ENCODE data around the gene GREM1. TPM values are rescaled to one million over a fixed set of nuclear protein-coding genes. Genes with fewer than 3 reads are reported as not detected.

GREM1 gene
- total and polyA plus RNA-seq, 2 of the 8 experiments (the other 6 are each of a cell fraction or from before 2014, with no cell fraction given) = 0.12 to 1.1 TPM

DNA sequence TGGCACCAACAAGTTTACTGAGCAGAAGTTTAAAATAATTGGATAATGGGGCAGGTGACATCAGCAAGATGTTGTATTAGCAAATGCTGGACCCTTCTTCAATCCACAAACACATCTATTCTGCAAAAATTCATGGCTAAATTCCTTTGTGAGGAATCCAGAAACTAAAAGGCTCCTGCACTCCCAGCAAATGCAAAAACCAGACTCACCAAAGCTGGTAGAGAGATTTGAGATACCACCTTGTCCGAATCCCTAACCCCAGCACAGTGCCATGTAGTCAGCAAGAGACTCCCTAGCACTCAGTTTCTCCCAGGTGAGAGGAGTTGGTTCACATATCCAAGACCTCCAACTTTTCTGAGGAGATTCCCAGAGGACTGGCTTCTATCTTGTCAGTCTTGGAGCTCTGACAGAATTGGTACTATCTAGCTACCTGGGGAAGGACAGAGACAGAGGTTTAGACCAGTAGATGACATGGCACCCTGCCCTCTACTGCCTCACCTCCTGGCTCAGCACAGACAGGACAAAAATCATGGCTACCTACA is 21.8 kb downstream of the GREM1 start:
- no peak overlapping the region for H2BK120ac ChIP-seq (replicated peaks; ENCODE audit: low read depth, low read length)
- H3K27ac ChIP-seq (ENCODE audit: low read depth, low read length) = no peak overlapping the region
- no peak overlapping the region for H2BK5ac ChIP-seq (ENCODE audit: low read depth, low read length)
- H2BK12ac ChIP-seq (ENCODE audit: low read depth, low read length) = no peak overlapping the region
- H2AK5ac ChIP-seq (ENCODE audit: low read depth, low read length) = no peak overlapping the region
- H2BK20ac ChIP-seq (ENCODE audit: low read length) = no peak overlapping the region
- ChIA-PET CTCF (ENCODE audit: partially characterized antibody) (interaction anchor here (1.5 kb wide), 1 partner anchor 104 kb away, joined by 4 read pairs; no protein-coding TSS in a partner anchor), POLR2A (ENCODE audit: partially characterized antibody) (no interaction called here)
- 0 out of 4 replicates have a peak, but pooled peaks cover 0 to 2% of the 10 kb centered on the region in 2 experiments for H3K9me3 ChIP-seq (ENCODE audit: insufficient read depth in 2 of 2, low read depth in 1 of 2, low read length in 1 of 2)
- no peak overlapping the region for H4K91ac ChIP-seq (replicated peaks; ENCODE audit: insufficient read length, low read length)
- no peak for DNase-seq (ENCODE audit: low read depth in 1 of 2, low spot score in 2 of 2)
- H4K20me1 ChIP-seq (replicated peaks in 1 of 2; ENCODE audit: control insufficient read depth in 1 of 2, insufficient read depth in 2 of 2, low read length in 2 of 2) = no peaks in the 10 kb centered on the region
- H3K79me2 ChIP-seq (ENCODE audit: control insufficient read depth in 1 of 2, insufficient read depth in 2 of 2, low read length in 2 of 2) = no peaks in the 10 kb centered on the region
- H2AFZ ChIP-seq (ENCODE audit: low read length) = no peak overlapping the region
- no peak overlapping the region for H3K4me3 ChIP-seq (ENCODE audit: extremely low read depth in 1 of 4, insufficient read depth in 2 of 4, low read depth in 3 of 4, low read length in 4 of 4)
- H2BK15ac ChIP-seq (ENCODE audit: low read length) = no peak overlapping the region
- 80% methylated on average over 1 of the region's 1 CpG; no CpG with 5 or more reads in 1 of the 2 experiments for WGBS, 2 experiments (ENCODE audit: extremely low coverage in 1 of 2, insufficient coverage in 1 of 2, insufficient read length in 1 of 2, insufficient replicate concordance in 2 of 2, low coverage in 1 of 2, low lambda C conversion rate in 2 of 2, missing lambda C conversion rate in 1 of 2)
- no peaks in the 10 kb centered on the region for H3K4me1 ChIP-seq (replicated peaks in 1 of 4; ENCODE audit: control insufficient read depth in 3 of 4, insufficient read depth in 4 of 4, low read length in 3 of 4)
- no peak overlapping the region for H4K5ac ChIP-seq (ENCODE audit: insufficient read length, low read depth, low read length)
- no peak overlapping the region for H3K9ac ChIP-seq (replicated peaks in 1 of 4; ENCODE audit: extremely low read depth in 1 of 4, low read depth in 3 of 4, low read length in 3 of 4)
- no peak overlapping the region for H3K23ac ChIP-seq (ENCODE audit: insufficient read length)
- no peak overlapping the region for H3K4ac ChIP-seq (replicated peaks; ENCODE audit: insufficient read length, low read depth, low read length)
- no peak overlapping the region for H3K56ac ChIP-seq (replicated peaks; ENCODE audit: insufficient read length, low read depth, low read length)
- no peak overlapping the region for H4K8ac ChIP-seq (ENCODE audit: extremely low read depth, insufficient read depth, low read length)
- no peak overlapping the region for H3K4me2 ChIP-seq (ENCODE audit: insufficient read depth in 1 of 2, low read depth in 2 of 2, low read length in 2 of 2)
- H3K23me2 ChIP-seq (ENCODE audit: low read depth, low read length) = no peaks in the 10 kb centered on the region
- no peak for FAIRE-seq
- H3K36me3 ChIP-seq (ENCODE audit: control insufficient read depth in 2 of 4, insufficient read depth in 4 of 4, low read length in 3 of 4) = no peaks in the 10 kb centered on the region
- no peak overlapping the region for H3K18ac ChIP-seq (ENCODE audit: extremely low read depth, low read length)
- H3K14ac ChIP-seq (ENCODE audit: insufficient read length) = no peak overlapping the region
- TF ChIP-seq MAFK (IDR thresholded peaks at IDR 0.05; ENCODE audit: low read depth, low read length) (no peak), SIX5 (IDR thresholded peaks at IDR 0.05; ENCODE audit: low read depth, low read length) (no peak), GABPA (IDR thresholded peaks at IDR 0.05; ENCODE audit: borderline replicate concordance, insufficient read depth, low read length) (no peak), EGR1 (IDR thresholded peaks at IDR 0.05; ENCODE audit: borderline replicate concordance, low read depth, low read length) (no peak), KDM4A (IDR thresholded peaks at IDR 0.05; ENCODE audit: low read depth, low read length, severe bottlenecking) (no peak), POLR2AphosphoS5 (IDR thresholded peaks at IDR 0.05; ENCODE audit: low read depth, low read length) (no peak), POU5F1 (IDR thresholded peaks at IDR 0.05; ENCODE audit: low read depth, low read length) (no peak)
- TF ChIP-seq, protein P1, sequence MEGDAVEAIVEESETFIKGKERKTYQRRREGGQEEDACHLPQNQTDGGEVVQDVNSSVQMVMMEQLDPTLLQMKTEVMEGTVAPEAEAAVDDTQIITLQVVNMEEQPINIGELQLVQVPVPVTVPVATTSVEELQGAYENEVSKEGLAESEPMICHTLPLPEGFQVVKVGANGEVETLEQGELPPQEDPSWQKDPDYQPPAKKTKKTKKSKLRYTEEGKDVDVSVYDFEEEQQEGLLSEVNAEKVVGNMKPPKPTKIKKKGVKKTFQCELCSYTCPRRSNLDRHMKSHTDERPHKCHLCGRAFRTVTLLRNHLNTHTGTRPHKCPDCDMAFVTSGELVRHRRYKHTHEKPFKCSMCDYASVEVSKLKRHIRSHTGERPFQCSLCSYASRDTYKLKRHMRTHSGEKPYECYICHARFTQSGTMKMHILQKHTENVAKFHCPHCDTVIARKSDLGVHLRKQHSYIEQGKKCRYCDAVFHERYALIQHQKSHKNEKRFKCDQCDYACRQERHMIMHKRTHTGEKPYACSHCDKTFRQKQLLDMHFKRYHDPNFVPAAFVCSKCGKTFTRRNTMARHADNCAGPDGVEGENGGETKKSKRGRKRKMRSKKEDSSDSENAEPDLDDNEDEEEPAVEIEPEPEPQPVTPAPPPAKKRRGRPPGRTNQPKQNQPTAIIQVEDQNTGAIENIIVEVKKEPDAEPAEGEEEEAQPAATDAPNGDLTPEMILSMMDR (IDR thresholded peaks at IDR 0.05; ENCODE audit: control extremely low read depth in 1 of 3, insufficient read depth in 1 of 3, low read depth in 1 of 3, low read length in 3 of 3) = no peak
- no peaks in the 10 kb centered on the region for H3K79me1 ChIP-seq (ENCODE audit: low read depth, low read length)
- H3K27me3 ChIP-seq (replicated peaks in 1 of 4; ENCODE audit: control insufficient read depth in 3 of 4, extremely low read depth in 1 of 4, insufficient read depth in 3 of 4, low read length in 3 of 4) = no peaks in the 10 kb centered on the region

Measured in H1 (cell line).